Liver (tissue), 3 donors: ENCODE data around the gene UTS2R.

Experiments used
- RAD21 ChIP-seq, 2 donors: IDR thresholded peaks; 2 replicates each; pipeline ENCODE4 v1.6.1; 2016; ENCODE audit warnings: antibody characterized with exemption in 2 of 2, mild to moderate bottlenecking in 2 of 2
- SP1 ChIP-seq: IDR thresholded peaks from 2 replicates; pipeline ENCODE4 v1.6.1; 2018; ENCODE audit warnings: antibody characterized with exemption, mild to moderate bottlenecking
- TF ChIP-seq, protein P1 (sequence below): fragments of 150-350 bp; IDR thresholded peaks from 2 replicates; pipeline ENCODE4 v1.5.1; 2017; ENCODE audit warnings: improper control_type of control experiment, low read depth, low read length; ENCODE audit not compliant: missing input control
- donor health status: healthy.
- donor health status: healthy.

DNA sequence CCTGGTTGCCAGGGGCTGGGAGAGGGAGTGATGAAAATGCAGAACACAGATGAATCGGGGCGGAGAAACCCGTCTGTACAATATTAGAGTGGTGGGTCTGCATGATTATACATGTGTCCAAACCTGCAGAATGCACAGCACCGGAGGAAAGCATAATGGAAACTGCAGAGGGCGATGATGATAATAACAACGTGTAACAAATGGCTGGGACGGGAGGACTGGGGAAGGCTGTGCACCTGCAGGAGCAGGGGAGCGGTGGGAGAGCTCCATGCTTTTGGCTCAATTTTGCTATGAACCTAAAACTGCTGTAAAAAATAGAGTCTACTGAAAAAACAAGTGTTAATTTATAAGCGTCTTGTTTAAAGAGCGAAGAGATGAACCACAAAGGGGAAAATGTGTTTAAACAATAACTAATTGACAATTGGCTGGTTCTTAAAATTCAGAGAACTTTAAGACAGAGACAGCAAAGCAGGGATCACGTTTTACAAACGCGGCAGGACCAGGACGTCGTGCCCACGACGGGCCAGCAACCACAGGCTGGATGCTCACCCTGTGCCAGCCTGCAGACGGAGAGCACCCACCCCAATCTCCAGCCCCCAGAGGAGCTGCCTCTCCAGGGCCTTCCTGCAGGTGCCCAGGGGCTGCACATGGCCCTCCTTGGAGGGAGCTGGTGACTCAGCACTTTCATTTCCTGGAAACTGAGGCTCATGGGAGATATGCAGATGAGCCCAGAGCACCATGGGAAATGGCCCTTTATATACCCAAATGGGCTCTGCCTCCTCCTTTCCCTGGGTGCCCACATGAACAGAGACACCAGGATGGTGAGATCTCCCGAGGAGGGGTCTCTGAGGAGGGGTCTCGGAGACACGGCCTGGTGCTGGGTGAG lies 12.9 kb upstream of the UTS2R start, which contains the start of gene TEX19:
- TF ChIP-seq, protein P1, sequence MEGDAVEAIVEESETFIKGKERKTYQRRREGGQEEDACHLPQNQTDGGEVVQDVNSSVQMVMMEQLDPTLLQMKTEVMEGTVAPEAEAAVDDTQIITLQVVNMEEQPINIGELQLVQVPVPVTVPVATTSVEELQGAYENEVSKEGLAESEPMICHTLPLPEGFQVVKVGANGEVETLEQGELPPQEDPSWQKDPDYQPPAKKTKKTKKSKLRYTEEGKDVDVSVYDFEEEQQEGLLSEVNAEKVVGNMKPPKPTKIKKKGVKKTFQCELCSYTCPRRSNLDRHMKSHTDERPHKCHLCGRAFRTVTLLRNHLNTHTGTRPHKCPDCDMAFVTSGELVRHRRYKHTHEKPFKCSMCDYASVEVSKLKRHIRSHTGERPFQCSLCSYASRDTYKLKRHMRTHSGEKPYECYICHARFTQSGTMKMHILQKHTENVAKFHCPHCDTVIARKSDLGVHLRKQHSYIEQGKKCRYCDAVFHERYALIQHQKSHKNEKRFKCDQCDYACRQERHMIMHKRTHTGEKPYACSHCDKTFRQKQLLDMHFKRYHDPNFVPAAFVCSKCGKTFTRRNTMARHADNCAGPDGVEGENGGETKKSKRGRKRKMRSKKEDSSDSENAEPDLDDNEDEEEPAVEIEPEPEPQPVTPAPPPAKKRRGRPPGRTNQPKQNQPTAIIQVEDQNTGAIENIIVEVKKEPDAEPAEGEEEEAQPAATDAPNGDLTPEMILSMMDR = no peak
- TF ChIP-seq RAD21 (IDR thresholded peaks at IDR 0.05) (no peak), SP1 (no peak)
